HG03064 (cell line): ENCODE results near the gene SMC3.
"Not testable (repeated sequence)": the region's sequence is repeated elsewhere in the genome, so short reads cannot be mapped to it uniquely, and the experiment has no call there.

ENCODE experiments used
- ATAC-seq: cut with Tn5 transposase; IDR thresholded peaks from one replicate; pipeline ENCODE4 v1.9.1; 2021; ENCODE audit warnings: low read depth; ENCODE audit not compliant: unreplicated experiment

Gene SMC3

DNA sequence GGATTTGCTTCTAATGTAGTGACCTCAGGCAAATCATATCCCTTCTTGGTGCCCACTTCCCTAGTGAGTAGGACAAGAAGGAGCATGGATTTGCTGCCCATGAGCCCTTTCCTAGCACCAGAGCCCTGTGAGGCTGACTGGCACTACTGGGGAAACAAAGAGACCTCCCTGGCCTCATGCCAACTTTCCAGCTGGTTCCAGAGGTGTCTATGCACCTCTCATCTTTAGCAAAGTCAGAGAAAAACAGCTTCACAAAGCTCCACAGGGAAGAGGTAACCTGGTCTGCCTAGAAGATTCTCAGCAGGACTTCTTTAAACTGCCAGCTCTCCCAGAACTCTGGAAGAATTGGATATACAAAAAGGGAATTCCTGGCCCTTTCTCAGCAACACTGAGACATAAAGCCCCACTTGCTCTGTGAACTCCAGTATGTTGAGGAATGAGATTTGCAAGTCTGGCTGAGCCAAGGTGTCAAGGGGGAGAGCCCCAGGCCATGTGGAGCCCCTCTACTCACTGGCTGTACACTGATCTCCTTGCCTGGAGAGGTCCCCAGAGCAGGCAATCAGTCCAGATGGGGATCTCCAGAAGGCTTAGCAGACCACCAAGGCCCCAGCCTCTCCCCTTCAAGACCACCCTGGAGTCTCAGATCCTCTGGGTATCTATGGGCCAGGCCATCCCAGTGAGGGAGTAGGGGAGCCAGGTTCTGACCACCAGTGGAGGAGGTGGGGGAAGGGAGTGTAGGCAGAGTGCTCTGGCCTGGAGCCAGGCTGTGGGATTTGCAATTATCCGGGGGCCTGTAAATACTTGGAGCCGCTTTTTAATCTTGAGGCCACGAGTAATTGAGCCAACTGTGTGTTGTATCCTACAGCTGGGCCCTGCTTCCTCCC, 52.3 kb downstream of the SMC3 start:
- no peak for ATAC-seq

DNA sequence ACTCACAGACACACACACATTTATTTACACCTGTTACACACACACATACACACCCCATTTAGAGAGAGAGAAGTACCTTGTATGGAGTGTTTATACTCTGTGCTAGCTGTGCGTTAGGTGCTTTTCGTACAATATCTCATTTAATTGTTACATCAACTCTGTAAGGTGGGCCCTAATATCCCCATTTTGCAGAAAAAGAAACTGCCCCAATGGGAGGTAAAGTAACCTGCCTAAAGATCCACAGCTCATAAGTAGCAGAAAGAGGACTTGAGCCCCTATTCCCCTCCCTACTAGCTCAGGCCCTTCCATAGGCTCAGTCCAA, 52.9 kb downstream of the SMC3 start:
- ATAC-seq = no peak

DNA sequence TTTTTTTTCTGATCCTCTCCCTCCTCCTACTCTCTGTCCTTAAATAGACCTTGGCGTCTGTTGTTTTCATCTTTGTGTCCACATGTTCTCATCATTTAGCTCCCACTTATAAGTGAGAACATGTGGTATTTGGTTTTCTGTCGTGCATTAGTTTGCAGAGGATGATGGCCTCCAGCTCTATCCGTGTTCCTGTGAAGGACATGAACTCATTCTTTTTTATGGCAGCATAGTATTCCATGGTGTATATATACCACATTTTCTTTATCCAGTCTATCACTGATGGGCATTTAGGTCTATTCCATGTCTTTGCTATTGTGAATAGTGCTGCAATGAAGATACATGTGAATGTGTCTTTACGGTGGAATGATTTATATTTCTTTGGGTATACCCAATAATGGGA, 55.8 kb downstream of the SMC3 start:
- not testable (repeated sequence) for ATAC-seq

DNA sequence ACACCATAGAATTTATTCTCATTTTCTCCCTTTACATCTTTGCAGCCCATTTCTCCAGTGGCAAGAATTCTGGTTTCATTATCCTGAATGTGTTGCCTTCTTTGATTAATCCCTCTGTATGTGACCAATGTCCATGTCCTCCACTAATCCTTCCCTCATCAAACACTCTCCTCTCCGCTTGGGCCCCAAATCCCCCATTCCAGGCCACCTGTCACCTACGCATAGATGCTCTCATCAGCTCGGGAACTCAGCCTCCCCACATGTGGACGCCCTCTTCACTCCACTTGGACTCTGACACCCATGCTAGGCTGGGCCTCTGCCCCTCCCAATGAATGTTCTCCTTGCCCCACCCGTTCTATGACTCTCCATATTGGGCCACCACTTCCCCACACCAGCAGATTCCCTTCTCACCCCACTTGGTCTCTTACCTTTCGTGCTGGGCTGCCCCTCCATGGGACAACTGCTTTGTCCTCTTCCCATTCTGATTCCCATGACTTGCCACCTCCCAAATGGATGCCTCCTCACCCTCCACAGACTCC, 57.9 kb downstream of the SMC3 start:
- no peak for ATAC-seq

DNA sequence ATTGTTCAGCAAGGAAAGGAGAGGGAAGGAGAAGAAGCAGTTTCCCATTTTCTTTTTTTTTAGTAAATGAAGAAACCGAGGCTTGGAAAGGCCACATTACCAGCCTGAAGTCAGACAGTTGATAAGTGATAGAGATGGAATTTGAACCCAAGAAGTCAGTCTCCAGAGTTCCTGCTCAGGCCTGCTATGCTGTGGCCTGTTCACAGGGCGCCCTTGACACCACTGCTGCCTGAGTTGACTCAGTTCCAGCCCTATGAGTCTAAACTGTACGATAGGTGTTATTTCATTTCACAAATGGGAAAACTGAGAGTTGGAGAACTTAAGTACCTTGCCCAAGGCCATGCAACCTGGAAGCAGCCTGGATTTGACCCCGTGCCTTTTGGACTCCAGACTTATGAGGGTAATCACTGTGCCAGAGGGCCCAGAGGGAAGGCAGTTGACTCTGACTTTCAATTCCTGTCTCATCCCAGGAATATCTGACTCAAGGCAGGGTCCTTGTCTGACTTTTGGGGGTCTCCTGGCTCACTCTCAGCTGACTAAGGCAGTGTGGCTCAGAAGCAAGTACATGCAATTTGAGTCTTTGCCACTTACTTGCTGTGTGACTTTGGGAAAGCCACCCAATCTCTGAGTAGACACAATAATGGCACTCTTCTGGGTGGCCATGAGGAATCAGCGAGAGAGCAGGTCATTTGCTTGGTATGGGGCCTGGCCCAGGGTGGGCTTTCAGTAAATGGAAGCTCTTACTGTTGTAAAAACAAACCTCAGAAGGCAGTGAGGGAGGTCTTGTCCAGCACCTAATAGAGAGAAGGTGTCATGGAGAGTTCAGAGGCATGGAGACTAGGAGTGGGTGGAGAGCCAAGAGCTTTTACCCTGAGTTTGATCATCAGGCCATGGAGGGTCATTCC, 58.7 kb downstream of the SMC3 start:
- ATAC-seq = no peak

DNA sequence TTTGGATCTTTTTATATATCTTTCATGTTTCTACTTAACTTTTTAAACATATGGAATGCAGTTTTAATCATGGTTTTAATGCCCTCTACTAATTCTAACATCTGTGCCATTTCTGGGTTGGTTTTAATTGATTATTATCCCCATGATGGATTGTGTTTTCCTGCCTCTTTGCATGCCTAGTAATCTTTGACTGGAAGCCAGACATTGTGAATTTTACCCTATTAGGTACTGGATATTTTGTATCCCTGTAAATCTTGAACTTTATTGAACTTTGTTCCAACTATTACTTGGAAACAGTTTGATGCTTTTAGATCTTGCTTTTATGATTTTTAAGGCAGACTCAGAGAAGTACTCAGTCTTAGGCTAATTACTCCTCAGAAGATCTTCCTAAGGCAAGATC, 60.7 kb downstream of the SMC3 start:
- no peak for ATAC-seq

DNA sequence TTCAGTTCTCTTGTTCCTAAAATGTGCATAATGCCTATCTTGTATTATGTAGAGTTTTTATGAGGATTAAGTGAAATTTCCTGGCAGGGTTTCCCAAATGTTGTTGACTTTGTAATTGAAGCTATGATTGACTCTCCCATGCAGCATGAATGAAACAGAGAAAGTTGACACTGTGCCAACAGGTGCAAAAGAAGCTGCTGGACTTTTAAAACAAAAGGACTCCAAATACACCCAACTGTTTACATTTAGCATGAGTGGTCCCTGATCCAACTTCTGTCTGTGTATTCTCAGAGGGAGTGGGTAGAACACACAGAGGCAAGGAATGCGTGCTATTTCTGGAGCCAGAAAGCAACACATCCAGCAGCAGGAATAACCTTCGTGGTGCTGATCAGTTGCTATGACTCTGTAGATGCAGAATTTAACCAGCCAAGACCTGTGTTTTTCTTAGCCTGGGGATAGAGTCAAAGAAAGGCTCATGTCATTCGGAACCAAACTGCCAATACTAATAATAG, 62.2 kb downstream of the SMC3 start:
- no peak for ATAC-seq

DNA sequence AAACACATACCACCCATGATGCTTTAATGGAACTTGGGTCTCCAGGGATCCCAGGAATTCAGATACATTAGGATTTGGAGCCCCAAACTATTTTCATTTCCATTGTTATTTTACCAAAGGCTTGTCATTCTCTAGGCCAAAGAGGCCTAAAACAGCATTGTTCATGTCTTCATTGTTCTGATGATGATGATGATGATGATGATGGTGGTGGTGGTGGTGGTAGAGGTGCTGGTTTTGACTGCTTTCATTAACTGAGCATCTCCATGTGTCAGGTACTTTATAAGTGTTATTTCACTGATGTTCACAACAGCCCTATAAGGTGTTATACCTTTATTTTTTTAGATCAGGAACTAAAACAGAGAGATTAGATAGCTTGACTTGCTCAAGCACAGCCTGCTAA, 64.4 kb downstream of the SMC3 start:
- ATAC-seq = no peak

DNA sequence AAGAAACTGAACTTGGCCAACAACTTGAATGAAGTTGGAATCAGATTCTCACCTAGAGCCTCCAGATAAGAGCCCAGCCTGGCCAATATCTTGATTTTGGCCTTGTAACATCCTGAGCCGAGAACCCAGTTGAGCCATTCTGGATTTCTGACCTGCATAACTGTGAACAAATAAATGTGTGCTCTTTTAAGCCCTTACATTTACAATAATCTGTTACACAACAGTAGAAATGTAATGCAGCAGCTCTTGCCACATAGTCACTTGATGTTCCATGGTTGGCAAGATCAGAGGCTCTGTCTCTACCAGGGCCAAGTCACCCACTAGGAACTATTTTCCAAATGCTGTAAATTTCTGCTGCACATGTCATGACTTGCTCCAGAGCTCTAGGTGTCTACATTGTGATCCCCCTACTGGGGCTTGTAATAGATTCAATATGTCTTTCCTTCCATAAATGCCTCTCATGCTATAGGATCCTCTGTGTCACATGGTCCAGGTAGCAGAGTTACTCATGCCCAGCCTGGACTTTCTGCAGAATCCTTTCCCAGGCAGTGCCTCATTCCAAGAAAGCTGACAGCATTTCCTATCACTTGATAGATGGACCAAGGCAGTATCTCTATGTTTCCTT, 65.2 kb downstream of the SMC3 start:
- no peak for ATAC-seq

DNA sequence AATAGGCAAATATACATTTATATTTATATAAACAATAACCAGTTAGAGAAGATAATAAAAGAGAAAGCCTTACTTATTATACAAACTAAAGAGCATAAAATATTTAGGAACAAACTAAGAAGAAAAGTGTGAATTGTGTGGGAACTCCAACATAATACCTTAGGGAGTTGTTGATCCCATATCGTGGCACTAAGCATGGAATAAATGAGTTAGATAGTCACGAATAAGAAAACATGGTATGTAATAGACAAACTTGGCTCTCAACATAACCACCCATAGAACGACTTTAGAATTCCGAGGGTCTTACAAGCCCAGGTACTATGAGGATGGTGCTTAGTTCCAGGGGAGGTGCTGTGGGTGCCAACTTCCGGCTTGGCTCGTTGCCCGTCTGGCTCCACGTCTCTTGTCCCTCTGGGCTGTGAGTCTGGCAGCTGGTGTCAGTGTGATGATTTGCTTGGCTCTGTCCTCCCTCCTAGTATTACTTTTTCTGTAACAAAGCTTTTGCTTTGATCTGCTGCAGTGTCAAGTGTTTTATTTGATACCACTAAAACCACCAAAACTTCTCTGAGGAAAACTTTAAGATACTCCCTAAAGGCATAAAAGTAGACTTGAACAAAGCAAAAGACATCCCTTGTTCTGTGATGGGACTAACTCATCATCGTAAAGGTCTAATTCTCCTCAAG, 67.2 kb downstream of the SMC3 start:
- no peak for ATAC-seq

DNA sequence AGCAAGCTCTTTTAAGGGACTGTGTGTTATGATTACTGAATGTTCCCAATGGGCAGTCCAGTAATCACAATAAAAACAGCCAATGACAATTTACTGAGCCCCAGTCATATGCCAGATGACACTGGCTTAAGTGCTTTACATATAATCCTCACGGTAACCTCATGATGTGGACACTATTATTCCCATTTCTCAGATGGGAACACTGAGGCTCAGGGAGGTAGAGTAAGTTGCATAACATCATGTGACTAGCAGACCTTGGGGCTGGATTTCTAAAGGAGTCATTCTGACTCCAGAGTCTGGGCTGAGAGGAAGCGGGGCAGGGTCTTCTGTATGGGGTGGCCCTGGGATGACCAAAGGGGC, 69.1 kb downstream of the SMC3 start:
- ATAC-seq = no peak

DNA sequence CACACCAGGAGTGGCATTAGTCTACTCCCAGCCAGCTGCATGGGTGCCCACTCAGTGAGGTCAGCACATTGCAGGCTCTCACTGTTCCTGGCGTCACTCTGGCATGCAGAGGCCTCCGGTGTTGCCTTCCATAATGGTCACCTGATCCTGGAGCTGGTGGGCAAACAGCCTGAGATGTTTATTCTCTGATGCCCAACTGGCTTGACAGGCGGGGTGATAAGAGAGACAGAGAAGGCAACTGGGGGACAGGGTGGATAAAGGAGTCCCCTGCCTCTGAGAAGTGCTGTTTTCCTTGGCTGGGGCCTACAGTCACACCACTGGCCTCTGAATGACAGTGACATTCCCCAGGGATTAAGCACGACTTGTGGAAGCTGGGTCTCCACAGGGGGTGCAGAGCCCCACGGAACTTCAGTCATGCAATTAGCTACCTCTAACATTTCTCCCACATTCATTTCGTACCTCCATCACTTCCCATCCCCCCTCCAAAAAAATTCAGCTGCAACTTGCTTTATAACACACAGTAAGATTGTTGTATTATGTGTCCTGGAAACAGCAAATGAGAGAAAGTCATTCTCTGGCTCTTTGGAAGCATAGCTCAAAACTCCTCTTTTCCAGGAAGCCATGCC, 69.5 kb downstream of the SMC3 start:
- ATAC-seq = no peak

DNA sequence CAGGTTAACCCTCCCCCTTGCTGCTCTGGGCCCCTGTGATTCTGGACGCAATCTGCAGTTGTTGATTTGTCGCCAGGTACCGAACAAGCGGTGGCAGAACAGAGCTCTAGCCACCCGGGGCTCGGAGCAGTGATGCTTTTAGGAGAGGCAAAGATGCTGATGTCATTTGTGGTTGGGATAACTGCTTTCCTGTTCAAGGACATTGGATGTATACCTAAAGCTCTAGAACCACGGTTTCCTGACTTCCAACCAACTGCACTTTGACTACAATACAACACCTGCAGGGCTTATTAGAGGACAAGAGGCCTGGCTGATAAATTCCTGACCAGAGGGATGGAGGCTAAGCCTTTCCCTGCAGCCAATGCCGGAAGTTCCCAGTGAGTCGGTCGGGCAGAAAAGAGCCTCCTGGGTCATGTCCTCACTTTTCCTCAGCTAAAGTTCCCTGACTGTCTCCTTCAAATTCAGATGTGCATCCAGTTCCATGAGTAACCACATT, 70.1 kb downstream of the SMC3 start:
- ATAC-seq = no peak

DNA sequence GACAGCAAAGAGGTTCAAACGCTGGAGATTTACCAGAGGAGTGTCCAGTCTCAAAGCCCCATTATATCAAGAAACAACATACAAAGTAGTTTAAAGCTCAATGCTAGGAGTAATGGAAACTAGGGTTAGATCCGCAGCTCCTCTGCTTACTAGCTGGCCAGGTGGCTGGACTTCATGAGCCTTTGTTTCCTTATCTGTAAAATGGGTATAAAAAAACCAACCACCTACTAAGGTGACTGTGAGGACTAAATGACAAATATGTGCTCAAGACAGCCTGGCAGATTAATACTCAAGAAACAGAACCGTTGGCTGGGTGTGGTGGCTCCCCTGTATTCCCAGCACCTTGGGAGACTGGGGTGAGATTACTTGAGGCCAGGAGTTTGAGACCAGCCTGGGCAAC, 70.8 kb downstream of the SMC3 start:
- ATAC-seq = no peak

DNA sequence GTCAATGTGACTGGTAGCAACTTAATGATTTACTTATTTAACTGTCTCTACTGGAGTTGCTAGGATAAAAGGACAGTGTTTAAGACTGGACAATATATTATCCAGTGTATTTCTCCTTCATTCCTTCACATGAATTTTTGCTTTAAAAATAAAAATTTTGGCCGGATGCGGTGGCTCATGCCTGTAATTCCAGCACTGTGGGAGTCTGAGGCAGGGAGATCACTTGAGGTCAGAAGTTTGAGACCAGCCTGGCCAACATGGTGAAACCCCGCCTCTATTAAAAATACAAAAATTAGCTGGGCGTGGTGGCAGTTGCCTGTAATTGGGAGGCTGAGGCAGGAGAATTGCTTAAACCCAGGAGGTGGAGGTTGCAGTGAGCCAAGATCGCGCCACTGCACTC, 71.6 kb downstream of the SMC3 start:
- not testable (repeated sequence) for ATAC-seq

DNA sequence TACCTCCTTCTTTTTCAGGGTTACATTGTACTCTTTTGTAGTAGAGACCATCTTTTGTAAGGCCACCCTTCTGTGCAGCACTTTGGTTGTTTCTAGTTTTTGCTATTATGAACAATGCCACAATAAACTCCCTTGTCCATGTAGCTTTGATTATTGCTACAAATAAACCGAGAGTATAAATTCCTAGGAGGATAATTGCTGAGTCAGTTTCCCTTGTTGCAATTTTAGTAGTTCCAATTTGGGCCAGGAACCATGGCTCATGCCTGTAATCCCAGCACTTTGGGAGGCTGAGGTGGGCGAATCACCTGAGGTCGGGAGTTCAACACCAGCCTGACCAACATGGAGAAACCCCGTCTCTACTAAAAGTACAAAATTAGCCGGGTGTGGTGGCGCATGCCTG, 72.4 kb downstream of the SMC3 start:
- not testable (repeated sequence) for ATAC-seq

DNA sequence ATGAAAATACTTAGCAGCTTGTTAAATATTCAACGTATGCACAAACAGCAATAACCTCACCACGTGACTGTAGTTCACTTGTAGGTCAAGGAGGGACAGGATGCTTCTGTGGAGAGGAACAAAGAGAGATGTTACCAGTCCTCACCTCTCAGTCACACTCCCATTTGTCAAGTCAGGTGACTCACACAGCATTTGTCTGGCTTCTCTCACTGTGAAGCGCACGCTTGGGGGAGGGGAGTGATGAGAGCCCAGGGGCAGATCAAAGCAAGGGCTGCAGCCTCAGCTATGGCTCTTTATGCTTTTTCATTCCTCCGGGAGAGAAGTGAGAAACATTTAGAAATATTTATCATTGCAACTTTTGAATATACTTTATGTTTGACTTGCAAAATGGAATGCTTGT, 73.8 kb downstream of the SMC3 start:
- ATAC-seq = no peak

DNA sequence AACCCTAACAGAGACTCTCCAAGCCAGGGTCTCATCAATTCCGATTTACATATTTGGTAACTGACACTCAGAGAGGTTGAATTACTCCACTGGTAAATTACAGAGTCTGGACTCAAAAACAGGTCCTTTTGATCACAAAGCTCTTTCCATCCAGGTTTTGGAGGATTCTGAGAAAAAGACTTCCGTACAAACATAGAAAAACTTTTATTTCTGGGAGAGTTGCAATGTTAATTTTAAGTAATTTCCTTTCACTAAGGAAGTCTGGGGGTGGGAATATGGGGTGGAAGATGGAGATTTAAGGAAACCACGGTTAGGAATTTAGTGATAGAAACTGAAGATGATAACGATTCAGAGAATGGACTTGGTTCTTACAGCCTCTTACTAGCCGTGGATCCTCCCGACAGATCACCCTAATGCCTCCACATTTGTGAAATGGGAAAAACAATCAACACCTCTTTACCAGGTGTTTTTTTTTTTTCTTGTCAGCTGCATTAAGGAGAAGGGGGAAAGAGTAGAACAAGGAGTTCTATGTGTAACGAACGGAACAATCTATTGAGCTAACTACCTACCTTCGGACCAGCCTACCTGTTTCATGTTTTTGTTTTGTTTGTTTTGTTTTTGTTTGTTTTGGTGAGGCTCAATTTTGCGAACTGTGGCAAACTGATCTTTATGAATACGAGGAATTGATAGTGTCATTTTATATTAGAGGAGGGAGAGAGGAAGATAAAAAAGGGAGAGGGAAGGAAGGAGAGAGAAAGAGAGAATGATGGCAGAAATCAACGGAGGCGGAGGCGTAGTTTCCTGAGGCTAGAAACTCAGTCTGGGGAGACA, 74.9 kb downstream of the SMC3 start:
- ATAC-seq = no peak
